Measurements from ENCODE around the gene ACKR3.

- TF ChIP-seq, protein P1, sequence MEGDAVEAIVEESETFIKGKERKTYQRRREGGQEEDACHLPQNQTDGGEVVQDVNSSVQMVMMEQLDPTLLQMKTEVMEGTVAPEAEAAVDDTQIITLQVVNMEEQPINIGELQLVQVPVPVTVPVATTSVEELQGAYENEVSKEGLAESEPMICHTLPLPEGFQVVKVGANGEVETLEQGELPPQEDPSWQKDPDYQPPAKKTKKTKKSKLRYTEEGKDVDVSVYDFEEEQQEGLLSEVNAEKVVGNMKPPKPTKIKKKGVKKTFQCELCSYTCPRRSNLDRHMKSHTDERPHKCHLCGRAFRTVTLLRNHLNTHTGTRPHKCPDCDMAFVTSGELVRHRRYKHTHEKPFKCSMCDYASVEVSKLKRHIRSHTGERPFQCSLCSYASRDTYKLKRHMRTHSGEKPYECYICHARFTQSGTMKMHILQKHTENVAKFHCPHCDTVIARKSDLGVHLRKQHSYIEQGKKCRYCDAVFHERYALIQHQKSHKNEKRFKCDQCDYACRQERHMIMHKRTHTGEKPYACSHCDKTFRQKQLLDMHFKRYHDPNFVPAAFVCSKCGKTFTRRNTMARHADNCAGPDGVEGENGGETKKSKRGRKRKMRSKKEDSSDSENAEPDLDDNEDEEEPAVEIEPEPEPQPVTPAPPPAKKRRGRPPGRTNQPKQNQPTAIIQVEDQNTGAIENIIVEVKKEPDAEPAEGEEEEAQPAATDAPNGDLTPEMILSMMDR (IDR thresholded peaks at IDR 0.05) = no peak
- TF ChIP-seq EZH2 (IDR thresholded peaks at IDR 0.05; ENCODE audit: borderline replicate concordance, insufficient read depth, low read depth, low read length, poor library complexity, severe bottlenecking) = no peak
Observed at GRCh38 chr2:236593956-236594355, 24.3 kb downstream of the ACKR3 start.
